ENCODE results near the gene FOXP1.

The FOXP1 gene

GRCh38 chr3:71210257-71211007 is 373.1 kb downstream of the FOXP1 start:
- peak; percentile 30 for DNase-seq (ENCODE audit: low spot score)

DNA sequence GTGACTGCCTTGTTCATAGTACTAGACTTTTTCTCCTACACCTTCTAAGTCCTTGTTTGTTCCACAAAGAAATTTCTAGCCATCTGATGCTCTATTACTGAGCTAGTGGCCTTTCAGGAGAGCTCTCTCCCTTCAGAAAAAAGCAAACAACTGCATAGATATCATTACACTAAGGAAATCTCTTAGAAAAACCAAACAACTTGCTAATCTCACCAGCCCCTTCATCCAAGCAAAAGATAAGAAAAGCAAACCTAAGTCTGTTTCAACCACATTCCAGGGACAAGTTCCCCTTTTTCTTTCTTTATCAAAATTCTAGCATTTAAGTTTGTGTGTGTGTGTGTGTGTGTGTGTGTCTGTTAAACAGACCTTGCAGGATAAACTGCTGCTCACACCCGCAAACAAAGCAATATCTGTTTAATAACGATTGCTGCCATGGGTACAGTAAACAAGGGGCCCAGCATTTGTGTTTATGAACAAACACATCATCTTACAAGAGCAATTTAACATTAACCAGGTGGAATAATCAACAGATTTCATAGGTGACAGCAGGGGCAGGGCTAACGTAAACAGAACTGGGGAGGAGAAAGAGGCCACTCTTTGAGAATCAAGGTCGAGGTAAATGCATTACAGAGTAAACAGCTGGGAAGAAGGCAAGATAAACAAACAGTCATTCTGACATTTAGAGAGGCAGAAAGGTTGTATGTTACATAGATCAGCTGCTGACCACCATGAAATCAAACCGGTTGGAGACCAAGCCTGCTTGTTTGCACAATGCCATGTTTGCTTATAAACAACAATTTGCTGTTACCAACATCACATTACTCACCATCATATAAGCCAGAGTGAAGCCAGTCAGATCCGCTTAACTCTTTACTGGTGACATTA is 375.1 kb downstream of the FOXP1 start:
- DNase-seq (ENCODE audit: low spot score) = no peak

- DNase-seq (ENCODE audit: low spot score) = no peak
Observed at GRCh38 chr3:71207632-71208031, 375.9 kb downstream of the FOXP1 start.

DNA sequence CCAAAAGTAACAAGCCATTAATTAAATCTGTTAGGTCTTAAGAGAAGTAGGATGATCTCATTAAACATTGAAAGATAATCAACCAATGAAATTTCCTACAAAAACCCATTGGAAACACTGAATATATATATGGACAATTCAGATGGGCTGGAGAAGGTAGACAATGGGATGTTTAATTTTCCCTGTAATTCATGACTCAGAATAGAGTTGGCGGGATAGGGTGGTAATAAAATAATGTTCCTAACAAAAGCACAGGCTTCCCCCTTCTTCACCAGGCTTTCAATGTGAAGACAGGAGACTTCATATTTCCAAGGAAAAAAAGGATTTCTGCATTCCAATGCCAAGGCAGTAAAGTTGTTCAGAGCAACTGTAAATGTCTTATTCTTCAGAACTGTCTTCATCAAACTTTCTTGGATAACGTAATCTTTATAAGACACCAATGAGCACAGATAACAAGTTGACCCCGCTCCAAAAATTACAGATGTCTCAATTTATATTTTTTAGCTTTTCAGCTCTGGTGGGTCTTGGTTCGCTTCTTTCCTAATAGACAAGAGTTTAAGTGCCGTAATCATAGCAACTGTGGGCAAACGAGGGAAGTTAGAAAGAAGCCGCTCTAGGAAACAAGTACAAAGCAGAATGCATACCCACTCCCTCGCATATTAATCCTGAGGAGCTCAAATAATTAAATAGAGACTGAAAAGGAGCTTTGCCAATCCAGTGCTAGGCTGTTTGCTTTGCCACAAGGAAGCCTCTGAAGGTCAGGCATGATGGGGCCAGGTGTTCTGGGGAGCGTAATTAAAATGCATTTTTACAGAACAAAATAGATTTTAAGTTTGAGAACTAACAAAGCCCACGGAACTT is 377.0 kb downstream of the FOXP1 start:
- no peak for DNase-seq (ENCODE audit: low spot score)

GRCh38 chr3:71203727-71204488 is 379.6 kb downstream of the FOXP1 start:
- DNase-seq (ENCODE audit: low spot score) = no peak

DNA sequence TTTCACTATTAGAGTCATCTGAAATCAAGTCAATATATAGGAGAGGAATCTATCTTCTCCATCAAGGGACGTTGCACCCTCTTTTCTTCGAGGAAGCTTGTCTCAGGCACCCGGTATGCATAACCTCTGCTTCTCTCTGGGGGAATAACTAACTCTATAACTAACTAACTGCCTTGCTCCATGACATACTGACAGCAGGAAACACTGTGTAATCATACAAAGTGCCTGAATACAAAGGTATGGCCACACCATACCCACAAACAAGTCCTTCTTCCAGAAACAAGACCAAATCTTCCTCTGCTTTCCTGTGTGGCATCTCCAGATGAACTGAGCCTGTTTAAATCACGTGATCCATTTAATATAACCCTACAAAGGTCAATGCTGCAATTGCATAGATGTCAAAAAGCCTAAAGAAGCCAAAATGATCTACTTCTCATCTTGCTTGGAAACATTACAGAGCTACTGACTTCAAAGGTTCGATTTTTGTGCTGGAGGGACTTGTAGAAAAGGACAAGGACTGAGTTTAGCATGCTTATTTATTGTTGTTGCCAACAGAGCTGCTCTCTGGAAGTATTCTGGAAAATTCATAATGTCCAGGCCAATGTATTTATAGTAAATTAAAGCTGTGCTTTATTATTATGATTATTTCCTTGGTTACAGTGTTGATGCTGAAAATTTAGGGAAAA is 380.5 kb downstream of the FOXP1 start:
- DNase-seq (ENCODE audit: low spot score) = no peak

DNA sequence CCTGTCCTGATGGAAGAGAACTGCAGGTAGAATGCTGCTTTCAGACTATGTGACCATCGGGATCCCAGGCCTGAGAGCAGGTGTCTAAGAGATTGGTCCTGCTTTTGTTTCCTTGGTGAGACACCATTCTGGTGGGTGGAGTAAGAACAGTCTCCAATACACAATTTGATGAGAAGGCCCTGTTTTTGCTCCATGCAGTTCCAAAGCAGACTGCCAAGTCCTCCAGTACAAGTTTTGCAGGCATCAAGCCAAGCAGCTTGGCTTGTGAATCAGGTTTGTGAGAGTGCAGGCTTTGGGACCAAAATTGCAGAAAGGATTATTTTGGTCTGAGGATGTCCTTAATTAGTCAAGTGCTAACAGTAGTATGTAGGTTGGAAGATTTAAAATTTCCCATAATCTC is 381.6 kb downstream of the FOXP1 start:
- DNase-seq (ENCODE audit: low spot score) = peak; percentile 52

DNA sequence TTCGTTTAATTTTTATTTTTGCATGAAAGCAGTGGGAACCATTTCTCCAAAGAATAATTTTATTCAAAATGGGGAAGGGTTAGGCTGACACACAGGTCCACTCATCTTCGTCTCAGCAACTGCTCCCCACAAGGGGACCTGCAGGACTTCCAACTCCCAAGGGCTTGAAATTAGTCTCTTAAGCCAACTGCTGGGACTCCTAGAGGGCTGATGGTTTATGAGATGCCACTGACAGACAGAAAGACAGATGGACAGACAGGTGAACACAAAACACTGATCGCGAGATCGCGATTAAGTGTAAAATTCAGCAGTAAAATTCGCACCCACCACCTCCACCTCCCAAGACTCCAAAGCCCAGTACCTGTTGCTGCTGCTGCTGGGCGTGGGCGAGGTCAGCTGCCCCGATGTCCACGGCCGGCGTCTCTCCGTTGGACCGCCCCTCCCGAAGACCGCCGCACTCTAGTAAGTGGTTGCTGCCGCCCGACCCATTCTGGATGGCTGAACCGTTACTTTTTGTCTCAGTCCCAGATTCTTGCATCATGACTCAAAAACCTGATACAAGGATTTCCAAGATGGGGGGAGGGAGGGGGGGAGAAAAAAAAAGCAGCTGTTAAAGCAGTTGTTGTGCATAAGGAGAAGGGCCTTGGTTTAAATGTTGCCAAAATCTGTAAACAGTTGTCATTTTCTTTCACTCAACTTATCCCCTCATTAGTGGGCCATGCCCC is 385.5 kb downstream of the FOXP1 start:
- DNase-seq (ENCODE audit: low spot score) = no peak

- DNase-seq (ENCODE audit: low spot score) = no peak
Observed at GRCh38 chr3:71195492-71195891, 388.0 kb downstream of the FOXP1 start.

DNA sequence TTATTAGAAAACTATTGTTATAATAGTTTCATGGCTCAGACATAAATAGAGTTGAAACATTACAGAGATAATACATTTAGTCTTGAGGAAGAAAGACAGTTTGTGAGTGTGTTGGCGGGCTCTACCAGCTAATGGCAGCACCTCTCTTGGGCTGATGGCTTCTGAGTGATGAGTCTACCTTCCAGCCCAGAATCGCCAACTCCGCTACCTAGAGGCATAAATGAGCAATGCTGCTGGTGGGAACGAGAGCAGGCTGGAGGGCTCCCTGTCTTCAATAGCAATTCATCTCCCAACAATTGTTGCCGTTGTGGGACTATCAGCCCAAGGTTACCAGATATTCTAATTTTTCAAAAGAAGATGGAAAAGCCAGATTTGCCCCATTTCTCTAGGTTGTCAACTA is 388.7 kb downstream of the FOXP1 start:
- no peak for DNase-seq (ENCODE audit: low spot score)

GRCh38 chr3:71191031-71191482 is 392.5 kb downstream of the FOXP1 start:
- no peak for DNase-seq (ENCODE audit: low spot score)

- no peak for DNase-seq (ENCODE audit: low spot score)
Observed at GRCh38 chr3:71189480-71189879, 394.0 kb downstream of the FOXP1 start.

GRCh38 chr3:71187715-71188114 is 395.8 kb downstream of the FOXP1 start:
- DNase-seq (ENCODE audit: low spot score) = no peak

GRCh38 chr3:71186801-71187200 is 396.7 kb downstream of the FOXP1 start:
- DNase-seq (ENCODE audit: low spot score) = no peak

DNA sequence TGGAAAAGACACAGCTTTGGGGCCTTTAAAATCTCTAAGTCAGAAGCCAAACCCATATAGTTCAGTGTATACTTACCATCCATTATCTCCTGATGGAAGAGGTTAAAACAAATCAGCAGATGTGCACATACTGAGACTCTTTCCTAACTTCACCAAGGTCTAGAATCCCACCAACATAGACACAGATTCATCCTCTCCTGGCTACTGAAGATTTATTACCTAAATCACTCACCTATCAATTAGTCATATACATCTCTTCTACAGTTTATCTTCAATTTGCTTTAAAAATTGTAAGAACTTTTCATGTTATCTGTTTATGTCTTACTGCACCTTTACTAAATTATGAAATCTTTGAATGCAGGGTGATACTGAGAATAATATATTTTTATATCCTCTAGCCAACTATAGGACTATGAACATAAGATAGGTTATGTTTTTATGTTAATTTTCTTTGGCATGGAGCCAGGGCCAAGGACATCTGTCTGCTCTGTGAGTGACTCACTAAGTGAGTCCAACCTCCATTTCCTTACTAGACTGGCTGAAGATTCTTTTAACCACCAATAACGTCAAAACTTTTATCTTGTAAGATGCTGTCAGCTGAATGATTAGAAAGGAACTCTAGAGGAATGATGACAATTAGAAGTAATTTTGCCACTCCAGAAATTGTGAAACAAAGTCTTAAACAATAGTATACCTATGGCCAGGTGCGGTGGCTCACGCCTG is 397.6 kb downstream of the FOXP1 start:
- no peak for DNase-seq (ENCODE audit: low spot score)

DNA sequence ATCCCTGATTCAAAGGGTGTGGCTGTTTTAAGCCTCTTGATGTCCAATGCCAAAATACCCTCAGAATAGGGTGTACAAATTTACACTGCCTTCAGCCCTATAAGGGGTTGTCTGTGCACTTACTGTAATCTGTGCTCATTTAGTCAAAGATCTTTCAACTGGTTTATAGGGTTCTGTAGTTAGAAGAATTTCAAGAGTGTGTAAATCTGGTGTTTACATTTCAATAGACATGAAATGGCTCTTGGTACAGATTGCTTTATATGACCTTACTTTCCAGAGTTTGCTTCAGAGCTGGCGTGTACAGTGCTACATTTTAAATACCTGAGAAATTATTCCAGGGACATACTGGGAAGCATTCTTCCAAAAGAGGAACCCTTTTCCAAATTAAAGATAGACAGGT is 399.3 kb downstream of the FOXP1 start:
- no peak for DNase-seq (ENCODE audit: low spot score)

DNA sequence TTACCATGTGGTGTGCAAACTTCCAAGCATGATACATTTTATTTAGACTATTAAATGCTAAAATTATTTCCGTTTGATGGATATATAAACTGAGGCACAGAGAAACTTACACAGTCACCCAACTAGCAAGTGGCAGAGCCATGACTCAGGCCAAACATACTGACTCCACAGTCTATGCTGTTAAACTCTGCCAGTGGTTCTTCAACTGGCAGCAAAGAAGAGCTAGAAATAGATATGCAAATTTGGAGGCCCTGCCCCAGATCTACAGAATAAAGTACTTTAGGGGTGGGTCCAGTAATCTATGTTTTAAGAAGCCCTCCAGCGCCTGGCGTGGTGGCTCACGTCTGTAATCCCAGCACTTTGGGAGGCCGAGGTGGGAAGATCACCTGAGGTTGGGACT is 400.0 kb downstream of the FOXP1 start:
- no peak for DNase-seq (ENCODE audit: low spot score)

- DNase-seq (ENCODE audit: low spot score) = no peak
Observed at GRCh38 chr3:71180524-71180923, 403.0 kb downstream of the FOXP1 start.

DNA sequence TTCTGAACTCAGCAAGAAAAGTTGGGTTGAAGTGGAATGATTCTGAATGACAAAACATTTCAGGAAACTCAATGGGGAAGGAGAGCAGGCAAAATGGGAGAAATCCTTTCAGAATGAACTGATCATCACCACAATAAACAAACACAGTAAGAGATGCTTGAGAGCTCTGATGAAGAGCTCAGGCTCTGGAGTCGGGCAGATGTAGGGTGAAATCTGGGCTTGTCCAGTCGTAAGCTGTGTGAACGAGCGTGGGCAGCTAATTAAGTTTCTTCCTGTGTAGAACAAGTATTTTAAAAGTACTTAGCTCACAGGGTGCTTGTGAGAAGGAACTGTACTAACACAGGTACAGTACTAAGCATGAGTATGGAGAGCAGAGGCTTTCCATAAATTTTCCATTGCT is 406.2 kb downstream of the FOXP1 start:
- DNase-seq (ENCODE audit: low spot score) = no peak

DNA sequence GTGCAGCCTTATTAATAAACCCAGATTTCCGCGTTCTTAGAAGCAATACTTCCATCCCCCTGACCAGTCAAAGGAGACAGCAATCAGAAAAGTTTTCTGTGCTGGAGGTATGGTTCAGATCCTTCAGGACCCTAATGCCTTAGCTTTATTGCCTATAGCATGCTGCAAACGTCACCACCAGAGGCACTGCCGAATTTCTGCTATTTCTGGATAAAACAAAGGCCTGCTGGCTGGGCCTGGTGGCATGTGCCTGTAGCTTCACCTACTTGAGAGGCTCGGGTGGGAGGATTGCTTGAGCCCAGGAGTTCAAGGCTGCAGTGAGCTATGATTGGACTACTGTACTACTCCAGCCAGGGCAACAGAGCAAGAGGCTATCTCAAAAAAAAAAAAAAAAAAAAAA is 407.2 kb downstream of the FOXP1 start:
- no peak for DNase-seq (ENCODE audit: low spot score)

All from globus pallidus (tissue), 1 donor.